ENCODE measurements around the gene LCE4A.
"Not testable (repeated sequence)": the region's sequence is repeated elsewhere in the genome, so short reads cannot be mapped to it uniquely, and the experiment has no call there.

DNA sequence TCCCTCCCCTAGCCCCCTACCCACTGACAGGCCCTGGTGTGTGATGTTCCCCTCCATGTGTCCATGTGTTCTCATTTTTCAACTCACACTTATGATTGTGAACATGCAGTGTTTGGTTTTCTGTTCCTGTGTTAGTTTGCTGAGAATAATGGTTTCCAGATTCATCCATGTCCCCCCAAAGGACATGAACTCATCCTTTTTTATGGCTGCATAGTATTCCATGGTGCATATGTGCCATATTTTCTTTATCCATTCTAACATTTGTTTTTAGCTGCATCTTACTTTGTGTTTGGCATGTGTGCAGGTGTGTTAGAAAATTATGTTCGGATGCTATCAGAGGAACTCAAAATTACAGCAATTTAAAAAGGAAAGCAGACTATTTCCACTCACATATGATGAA lies 41.8 kb upstream of the LCE4A start:
- TF ChIP-seq TOX (CRISPR knock-in tag; IDR thresholded peaks at IDR 0.05; ENCODE audit: borderline replicate concordance); ZFP3 (CRISPR knock-in tag; IDR thresholded peaks at IDR 0.05); OSR1 (CRISPR knock-in tag; IDR thresholded peaks at IDR 0.05); ZFP30 (CRISPR knock-in tag; IDR thresholded peaks at IDR 0.05); RARB (CRISPR knock-in tag; IDR thresholded peaks at IDR 0.05); SNAI2 (CRISPR knock-in tag; IDR thresholded peaks at IDR 0.05); GLIS3 (CRISPR knock-in tag; IDR thresholded peaks at IDR 0.05); PPARA (CRISPR knock-in tag; IDR thresholded peaks at IDR 0.05; ENCODE audit: borderline replicate concordance); ARNTL (CRISPR knock-in tag; IDR thresholded peaks at IDR 0.05; ENCODE audit: borderline replicate concordance, low read depth): not testable (repeated sequence)
- TF ChIP-seq, protein P1, sequence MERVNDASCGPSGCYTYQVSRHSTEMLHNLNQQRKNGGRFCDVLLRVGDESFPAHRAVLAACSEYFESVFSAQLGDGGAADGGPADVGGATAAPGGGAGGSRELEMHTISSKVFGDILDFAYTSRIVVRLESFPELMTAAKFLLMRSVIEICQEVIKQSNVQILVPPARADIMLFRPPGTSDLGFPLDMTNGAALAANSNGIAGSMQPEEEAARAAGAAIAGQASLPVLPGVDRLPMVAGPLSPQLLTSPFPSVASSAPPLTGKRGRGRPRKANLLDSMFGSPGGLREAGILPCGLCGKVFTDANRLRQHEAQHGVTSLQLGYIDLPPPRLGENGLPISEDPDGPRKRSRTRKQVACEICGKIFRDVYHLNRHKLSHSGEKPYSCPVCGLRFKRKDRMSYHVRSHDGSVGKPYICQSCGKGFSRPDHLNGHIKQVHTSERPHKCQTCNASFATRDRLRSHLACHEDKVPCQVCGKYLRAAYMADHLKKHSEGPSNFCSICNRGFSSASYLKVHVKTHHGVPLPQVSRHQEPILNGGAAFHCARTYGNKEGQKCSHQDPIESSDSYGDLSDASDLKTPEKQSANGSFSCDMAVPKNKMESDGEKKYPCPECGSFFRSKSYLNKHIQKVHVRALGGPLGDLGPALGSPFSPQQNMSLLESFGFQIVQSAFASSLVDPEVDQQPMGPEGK (CRISPR knock-in tag; IDR thresholded peaks at IDR 0.05; ENCODE audit: borderline replicate concordance): not testable (repeated sequence)
- TF ChIP-seq, protein P2, sequence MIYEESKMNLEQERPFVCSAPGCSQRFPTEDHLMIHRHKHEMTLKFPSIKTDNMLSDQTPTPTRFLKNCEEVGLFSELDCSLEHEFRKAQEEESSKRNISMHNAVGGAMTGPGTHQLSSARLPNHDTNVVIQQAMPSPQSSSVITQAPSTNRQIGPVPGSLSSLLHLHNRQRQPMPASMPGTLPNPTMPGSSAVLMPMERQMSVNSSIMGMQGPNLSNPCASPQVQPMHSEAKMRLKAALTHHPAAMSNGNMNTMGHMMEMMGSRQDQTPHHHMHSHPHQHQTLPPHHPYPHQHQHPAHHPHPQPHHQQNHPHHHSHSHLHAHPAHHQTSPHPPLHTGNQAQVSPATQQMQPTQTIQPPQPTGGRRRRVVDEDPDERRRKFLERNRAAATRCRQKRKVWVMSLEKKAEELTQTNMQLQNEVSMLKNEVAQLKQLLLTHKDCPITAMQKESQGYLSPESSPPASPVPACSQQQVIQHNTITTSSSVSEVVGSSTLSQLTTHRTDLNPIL (CRISPR knock-in tag; IDR thresholded peaks at IDR 0.05; ENCODE audit: low read depth): not testable (repeated sequence)
- TF ChIP-seq, protein P3, sequence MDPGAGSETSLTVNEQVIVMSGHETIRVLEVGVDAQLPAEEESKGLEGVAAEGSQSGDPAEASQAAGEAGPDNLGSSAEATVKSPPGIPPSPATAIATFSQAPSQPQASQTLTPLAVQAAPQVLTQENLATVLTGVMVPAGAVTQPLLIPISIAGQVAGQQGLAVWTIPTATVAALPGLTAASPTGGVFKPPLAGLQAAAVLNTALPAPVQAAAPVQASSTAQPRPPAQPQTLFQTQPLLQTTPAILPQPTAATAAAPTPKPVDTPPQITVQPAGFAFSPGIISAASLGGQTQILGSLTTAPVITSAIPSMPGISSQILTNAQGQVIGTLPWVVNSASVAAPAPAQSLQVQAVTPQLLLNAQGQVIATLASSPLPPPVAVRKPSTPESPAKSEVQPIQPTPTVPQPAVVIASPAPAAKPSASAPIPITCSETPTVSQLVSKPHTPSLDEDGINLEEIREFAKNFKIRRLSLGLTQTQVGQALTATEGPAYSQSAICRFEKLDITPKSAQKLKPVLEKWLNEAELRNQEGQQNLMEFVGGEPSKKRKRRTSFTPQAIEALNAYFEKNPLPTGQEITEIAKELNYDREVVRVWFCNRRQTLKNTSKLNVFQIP (CRISPR knock-in tag; IDR thresholded peaks at IDR 0.05; ENCODE audit: borderline replicate concordance, low read depth): not testable (repeated sequence)
